Measurements from ENCODE around the gene WDR35.
A peak's percentile ranks its signal among the peaks of the same experiment; 100 is the strongest.
"Not testable (repeated sequence)": the region's sequence is repeated elsewhere in the genome, so short reads cannot be mapped to it uniquely, and the experiment has no call there.

Gene WDR35

GRCh38 chr2:19898592-19899329, 91.1 kb downstream of the WDR35 start:
- peaks cover 2% of the 10 kb centered on the region for H3K36me3 Mint-ChIP-seq
- H3K4me3 Mint-ChIP-seq, result peak overlapping the region; percentile 23
- H3K27ac Mint-ChIP-seq, result peak overlapping the region; percentile 88
- no peaks in the 10 kb centered on the region for H3K9me3 Mint-ChIP-seq (ENCODE audit: low read depth)
- no peaks in the 10 kb centered on the region for H3K27me3 Mint-ChIP-seq
- H3K4me1 Mint-ChIP-seq (ENCODE audit: low read depth), result peaks cover 62% of the 10 kb centered on the region

GRCh38 chr2:19897623-19898245, 92.2 kb downstream of the WDR35 start:
- Mint-ChIP-seq H3K4me3 (peak overlapping the region; percentile 50), H3K9me3 (ENCODE audit: low read depth) (no peaks in the 10 kb centered on the region), H3K27ac (peak overlapping the region; percentile 75), H3K36me3 (no peaks in the 10 kb centered on the region), H3K4me1 (ENCODE audit: low read depth) (peaks cover 64% of the 10 kb centered on the region), H3K27me3 (no peaks in the 10 kb centered on the region)

- H3K27ac Mint-ChIP-seq, result peak overlapping the region; percentile 43
- H3K9me3 Mint-ChIP-seq (ENCODE audit: low read depth), result no peaks in the 10 kb centered on the region
- H3K27me3 Mint-ChIP-seq, result no peaks in the 10 kb centered on the region
- H3K4me1 Mint-ChIP-seq (ENCODE audit: low read depth), result peaks cover 65% of the 10 kb centered on the region
- no peak overlapping the region for H3K4me3 Mint-ChIP-seq
- H3K36me3 Mint-ChIP-seq, result peaks cover under 1% of the 10 kb centered on the region
Measured at GRCh38 chr2:19895535-19895934, 94.4 kb downstream of the WDR35 start.

GRCh38 chr2:19894134-19894792, 95.6 kb downstream of the WDR35 start:
- Mint-ChIP-seq H3K9me3 (ENCODE audit: low read depth) (no peaks in the 10 kb centered on the region), H3K4me1 (ENCODE audit: low read depth) (peaks cover 57% of the 10 kb centered on the region), H3K4me3 (peak overlapping the region; percentile 8), H3K27ac (peak overlapping the region; percentile 66), H3K36me3 (peaks cover 4% of the 10 kb centered on the region), H3K27me3 (no peaks in the 10 kb centered on the region)

GRCh38 chr2:19893520-19894133, 96.3 kb downstream of the WDR35 start:
- no peaks in the 10 kb centered on the region for H3K27me3 Mint-ChIP-seq
- peaks cover 51% of the 10 kb centered on the region for H3K4me1 Mint-ChIP-seq (ENCODE audit: low read depth)
- H3K27ac Mint-ChIP-seq, result no peak overlapping the region
- no peaks in the 10 kb centered on the region for H3K9me3 Mint-ChIP-seq (ENCODE audit: low read depth)
- peaks cover 4% of the 10 kb centered on the region for H3K36me3 Mint-ChIP-seq
- no peak overlapping the region for H3K4me3 Mint-ChIP-seq

- not testable (repeated sequence) for H3K27me3 Mint-ChIP-seq; H3K9me3 Mint-ChIP-seq (ENCODE audit: low read depth); H3K4me3 Mint-ChIP-seq; H3K27ac Mint-ChIP-seq; H3K36me3 Mint-ChIP-seq
- H3K4me1 Mint-ChIP-seq (ENCODE audit: low read depth), result peaks cover 37% of the 10 kb centered on the region
Measured at GRCh38 chr2:19891971-19892370, 97.9 kb downstream of the WDR35 start.

GRCh38 chr2:19890104-19890503, 99.8 kb downstream of the WDR35 start:
- peaks cover 4% of the 10 kb centered on the region for H3K36me3 Mint-ChIP-seq
- H3K4me1 Mint-ChIP-seq (ENCODE audit: low read depth), result peaks cover 24% of the 10 kb centered on the region
- no peaks in the 10 kb centered on the region for H3K9me3 Mint-ChIP-seq (ENCODE audit: low read depth)
- no peak overlapping the region for H3K4me3 Mint-ChIP-seq
- H3K27ac Mint-ChIP-seq, result no peak overlapping the region
- H3K27me3 Mint-ChIP-seq, result no peaks in the 10 kb centered on the region

- H3K36me3 Mint-ChIP-seq, result peaks cover 4% of the 10 kb centered on the region
- H3K27me3 Mint-ChIP-seq, result no peaks in the 10 kb centered on the region
- H3K9me3 Mint-ChIP-seq (ENCODE audit: low read depth), result no peaks in the 10 kb centered on the region
- H3K4me1 Mint-ChIP-seq (ENCODE audit: low read depth), result peaks cover 12% of the 10 kb centered on the region
- H3K4me3 Mint-ChIP-seq, result no peak overlapping the region
- H3K27ac Mint-ChIP-seq, result no peak overlapping the region
Measured at GRCh38 chr2:19888831-19889230, 101.1 kb downstream of the WDR35 start.

- H3K4me1 Mint-ChIP-seq (ENCODE audit: low read depth), result peaks cover 6% of the 10 kb centered on the region
- peaks cover 4% of the 10 kb centered on the region for H3K36me3 Mint-ChIP-seq
- no peaks in the 10 kb centered on the region for H3K9me3 Mint-ChIP-seq (ENCODE audit: low read depth)
- H3K4me3 Mint-ChIP-seq, result no peak overlapping the region
- no peaks in the 10 kb centered on the region for H3K27me3 Mint-ChIP-seq
- no peak overlapping the region for H3K27ac Mint-ChIP-seq
Measured at GRCh38 chr2:19887510-19887909, 102.4 kb downstream of the WDR35 start.

- no peaks in the 10 kb centered on the region for H3K9me3 Mint-ChIP-seq (ENCODE audit: low read depth)
- no peak overlapping the region for H3K4me3 Mint-ChIP-seq
- no peak overlapping the region for H3K27ac Mint-ChIP-seq
- H3K27me3 Mint-ChIP-seq, result no peaks in the 10 kb centered on the region
- no peaks in the 10 kb centered on the region for H3K4me1 Mint-ChIP-seq (ENCODE audit: low read depth)
- peaks cover 5% of the 10 kb centered on the region for H3K36me3 Mint-ChIP-seq
Measured at GRCh38 chr2:19886261-19886660, 103.6 kb downstream of the WDR35 start.

GRCh38 chr2:19885791-19886190, 104.1 kb downstream of the WDR35 start:
- H3K27ac Mint-ChIP-seq, result no peak overlapping the region
- H3K4me3 Mint-ChIP-seq, result no peak overlapping the region
- H3K27me3 Mint-ChIP-seq, result no peaks in the 10 kb centered on the region
- no peaks in the 10 kb centered on the region for H3K9me3 Mint-ChIP-seq (ENCODE audit: low read depth)
- H3K36me3 Mint-ChIP-seq, result peaks cover 8% of the 10 kb centered on the region
- no peaks in the 10 kb centered on the region for H3K4me1 Mint-ChIP-seq (ENCODE audit: low read depth)

GRCh38 chr2:19883971-19884720, 105.8 kb downstream of the WDR35 start:
- no peak overlapping the region for H3K27ac Mint-ChIP-seq
- no peak overlapping the region for H3K4me3 Mint-ChIP-seq
- H3K36me3 Mint-ChIP-seq, result peaks cover 4% of the 10 kb centered on the region
- H3K27me3 Mint-ChIP-seq, result no peaks in the 10 kb centered on the region
- H3K9me3 Mint-ChIP-seq (ENCODE audit: low read depth), result no peaks in the 10 kb centered on the region
- no peaks in the 10 kb centered on the region for H3K4me1 Mint-ChIP-seq (ENCODE audit: low read depth)

GRCh38 chr2:19883486-19883885, 106.4 kb downstream of the WDR35 start:
- peaks cover 4% of the 10 kb centered on the region for H3K36me3 Mint-ChIP-seq
- H3K4me1 Mint-ChIP-seq (ENCODE audit: low read depth), result no peaks in the 10 kb centered on the region
- no peaks in the 10 kb centered on the region for H3K9me3 Mint-ChIP-seq (ENCODE audit: low read depth)
- no peak overlapping the region for H3K27ac Mint-ChIP-seq
- no peak overlapping the region for H3K4me3 Mint-ChIP-seq
- H3K27me3 Mint-ChIP-seq, result no peaks in the 10 kb centered on the region

GRCh38 chr2:19882286-19882685, 107.6 kb downstream of the WDR35 start:
- H3K27me3 Mint-ChIP-seq, result no peaks in the 10 kb centered on the region
- H3K4me1 Mint-ChIP-seq (ENCODE audit: low read depth), result no peaks in the 10 kb centered on the region
- no peaks in the 10 kb centered on the region for H3K9me3 Mint-ChIP-seq (ENCODE audit: low read depth)
- H3K27ac Mint-ChIP-seq, result no peak overlapping the region
- H3K36me3 Mint-ChIP-seq, result peaks cover 4% of the 10 kb centered on the region
- no peak overlapping the region for H3K4me3 Mint-ChIP-seq

Measured in activated naive CD8-positive, alpha-beta T cell (primary cell).